Testis (tissue), 3 donors: ENCODE results near the gene COL4A3. TPM values are rescaled to one million over a fixed set of nuclear protein-coding genes. Genes with fewer than 3 reads are reported as not detected.

ENCODE experiments used
- DNase-seq: peaks from one replicate; pipeline ENCODE4 v3.0.0-alpha.2; 2019
- H3K27ac ChIP-seq, 2 donors: fragments of 200-600 bp; sonication (generic); one replicate each; pipeline ENCODE4 v1.5.1; 2019
- H3K27me3 ChIP-seq: fragments of 200-600 bp; sonication (generic); one replicate; pipeline ENCODE4 v1.5.1; 2019
- H3K36me3 ChIP-seq: fragments of 200-600 bp; sonication (generic); one replicate; pipeline ENCODE4 v1.5.1; 2017; ENCODE audit warnings: low read depth; ENCODE audit errors: missing control alignments
- H3K4me1 ChIP-seq: fragments of 200-600 bp; sonication (generic); one replicate; pipeline ENCODE4 v1.5.1; 2019
- H3K4me3 ChIP-seq, 2 donors: fragments of 200-600 bp; sonication (generic); one replicate each; pipeline ENCODE4 v1.5.1; 2017 to 2019
- H3K9me3 ChIP-seq: fragments of 200-600 bp; sonication (generic); one replicate; pipeline ENCODE4 v1.5.1; 2017
- POLR2A ChIP-seq: fragments of 450-650 bp; IDR thresholded peaks from one replicate; pipeline ENCODE4 v1.6.1; 2017; ENCODE audit warnings: antibody characterized with exemption, mild to moderate bottlenecking, moderate library complexity
- WGBS, 2 donors: methylation state at CpG; one replicate each; pipeline ENCODE4 v1.1.5; 2018; 5-methylcytosine and 5-hydroxymethylcytosine counted together
- intact Hi-C: fragments of 100-400 bp; cut with DNase I; formaldehyde crosslinking; loops from one replicate; pipeline ENCODE4 v1.15.1; 2023; ENCODE audit warnings: low total_unique reads
- polyA plus RNA-seq: library from polyadenylated mRNA; stranded (reverse); fragments of 350-450 nt; fragmentation: Illumina TruSeq; extraction: RNeasy Lipid Tissue Mini Kit (QIAGEN cat#74804); gene quantifications from one replicate; pipeline ENCODE4 v1.2.3, GENCODE V29; 2014; ENCODE audit warnings: low read depth, low replicate concordance; ENCODE audit not compliant: insufficient read depth
- total RNA-seq, 2 donors: library from RNA; depleted of rRNA; stranded (reverse); fragments of >200 nt; gene quantifications; one replicate each; pipeline ENCODE4 v1.2.3, GENCODE V29; 2016
- TF ChIP-seq, protein P1 (sequence below), 3 experiments: fragments of 450-650 bp in 2 of 3; fragments of 200-600 bp in 1 of 3; sonication (generic) in 1 of 3; IDR thresholded peaks; one replicate each; pipeline ENCODE4 v1.5.1; 2016 to 2019; ENCODE audit warnings: antibody characterized with exemption in 3 of 3, mild to moderate bottlenecking in 2 of 3, moderate library complexity in 1 of 3

Gene COL4A3
- total and polyA plus RNA-seq, 3 donors from 2014 or later = 3.7 to 11.0 (median 9.0) TPM

DNA sequence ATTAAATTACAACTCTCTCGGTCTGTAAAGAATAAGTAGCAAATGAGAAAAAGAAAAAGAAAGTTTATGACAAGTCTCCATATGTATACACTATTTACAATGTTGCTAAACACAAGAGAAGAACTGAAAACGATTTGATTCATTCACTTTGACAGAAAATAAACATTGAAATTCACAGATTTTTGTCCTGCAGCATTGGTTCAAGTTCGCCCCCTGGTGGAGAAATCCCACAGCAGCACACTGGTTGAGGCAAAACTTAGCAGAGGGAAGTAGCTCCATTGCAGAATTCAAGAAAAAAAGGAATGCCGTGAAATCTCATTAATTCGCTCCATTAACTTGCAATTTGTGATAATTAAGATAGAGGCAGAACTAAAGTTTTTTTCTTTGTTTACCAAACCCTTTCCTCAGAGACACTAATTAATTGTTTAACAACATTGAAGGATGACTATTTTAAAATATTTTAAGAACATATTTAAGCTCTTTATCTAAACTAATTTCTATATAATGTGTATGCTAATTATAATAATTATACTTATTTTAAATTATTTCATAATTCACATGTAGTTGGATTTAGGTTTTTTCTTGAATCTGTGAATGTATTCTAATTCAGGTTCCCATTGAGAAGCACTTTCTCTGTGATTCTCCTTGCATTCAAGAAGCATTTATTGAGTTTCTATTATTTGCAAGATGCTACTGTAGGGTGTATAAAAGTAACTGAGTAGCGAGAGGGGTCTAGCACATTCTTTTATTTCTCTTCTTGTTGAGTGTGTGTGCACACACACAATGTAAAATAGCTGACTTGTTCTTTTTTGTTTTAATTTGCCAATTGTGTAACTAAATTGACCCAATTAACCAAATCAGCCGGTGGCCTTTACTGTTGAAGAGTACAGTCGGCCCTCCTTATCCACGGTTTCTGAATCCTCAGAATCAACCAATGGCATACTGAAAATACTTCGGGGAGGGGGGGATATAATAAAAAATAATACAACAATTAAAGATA is 74.1 kb downstream of the COL4A3 start:
- WGBS, 2 donors = 25 to 26% methylated on average over 10 of the region's 10 CpGs
- TF ChIP-seq, protein P1, sequence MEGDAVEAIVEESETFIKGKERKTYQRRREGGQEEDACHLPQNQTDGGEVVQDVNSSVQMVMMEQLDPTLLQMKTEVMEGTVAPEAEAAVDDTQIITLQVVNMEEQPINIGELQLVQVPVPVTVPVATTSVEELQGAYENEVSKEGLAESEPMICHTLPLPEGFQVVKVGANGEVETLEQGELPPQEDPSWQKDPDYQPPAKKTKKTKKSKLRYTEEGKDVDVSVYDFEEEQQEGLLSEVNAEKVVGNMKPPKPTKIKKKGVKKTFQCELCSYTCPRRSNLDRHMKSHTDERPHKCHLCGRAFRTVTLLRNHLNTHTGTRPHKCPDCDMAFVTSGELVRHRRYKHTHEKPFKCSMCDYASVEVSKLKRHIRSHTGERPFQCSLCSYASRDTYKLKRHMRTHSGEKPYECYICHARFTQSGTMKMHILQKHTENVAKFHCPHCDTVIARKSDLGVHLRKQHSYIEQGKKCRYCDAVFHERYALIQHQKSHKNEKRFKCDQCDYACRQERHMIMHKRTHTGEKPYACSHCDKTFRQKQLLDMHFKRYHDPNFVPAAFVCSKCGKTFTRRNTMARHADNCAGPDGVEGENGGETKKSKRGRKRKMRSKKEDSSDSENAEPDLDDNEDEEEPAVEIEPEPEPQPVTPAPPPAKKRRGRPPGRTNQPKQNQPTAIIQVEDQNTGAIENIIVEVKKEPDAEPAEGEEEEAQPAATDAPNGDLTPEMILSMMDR (IDR thresholded peaks at IDR 0.05) = peak; percentile 94 to 98 (median 96)
- TF ChIP-seq POLR2A = no peak
- H3K27ac ChIP-seq = no peak overlapping the region
- no peaks in the 10 kb centered on the region for H3K9me3 ChIP-seq
- no peaks in the 10 kb centered on the region for H3K27me3 ChIP-seq
- DNase-seq = peak; percentile 90
- no peaks in the 10 kb centered on the region for H3K36me3 ChIP-seq
- no peak overlapping the region for H3K4me3 ChIP-seq
- intact Hi-C loops = loop anchor here (5.0 kb wide), 1 partner anchor 106 kb away; no protein-coding TSS in a partner anchor
- H3K4me1 ChIP-seq = peaks cover 3% of the 10 kb centered on the region

DNA sequence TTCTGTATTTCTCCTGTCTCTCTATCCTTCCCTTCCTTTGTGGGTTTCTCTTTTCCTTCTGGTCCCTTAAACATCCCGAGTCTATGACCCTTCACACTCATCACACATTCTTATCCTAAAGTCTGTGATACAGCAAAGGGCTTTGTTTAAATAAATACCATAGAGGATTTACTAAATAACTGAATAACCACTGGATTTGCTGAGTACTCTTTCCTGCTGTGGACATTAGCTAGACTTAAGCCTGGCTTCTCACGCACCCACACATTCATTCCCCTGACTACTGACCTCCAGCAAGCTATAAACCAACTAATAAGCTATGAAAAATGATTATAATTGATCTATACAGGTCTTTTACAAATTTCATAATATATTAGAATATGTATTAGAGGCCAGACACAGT is 76.6 kb downstream of the COL4A3 start:
- DNase-seq = no peak
- no peak overlapping the region for H3K27ac ChIP-seq
- H3K36me3 ChIP-seq = no peaks in the 10 kb centered on the region
- intact Hi-C loops = no loop called here
- no peaks in the 10 kb centered on the region for H3K27me3 ChIP-seq
- H3K4me3 ChIP-seq = no peak overlapping the region
- TF ChIP-seq, protein P1 (IDR thresholded peaks at IDR 0.05) = no peak
- no peak for TF ChIP-seq POLR2A
- H3K9me3 ChIP-seq = no peaks in the 10 kb centered on the region
- 89 to 92% methylated on average over 2 of the region's 2 CpGs for WGBS, 2 donors
- peaks cover 5% of the 10 kb centered on the region for H3K4me1 ChIP-seq

DNA sequence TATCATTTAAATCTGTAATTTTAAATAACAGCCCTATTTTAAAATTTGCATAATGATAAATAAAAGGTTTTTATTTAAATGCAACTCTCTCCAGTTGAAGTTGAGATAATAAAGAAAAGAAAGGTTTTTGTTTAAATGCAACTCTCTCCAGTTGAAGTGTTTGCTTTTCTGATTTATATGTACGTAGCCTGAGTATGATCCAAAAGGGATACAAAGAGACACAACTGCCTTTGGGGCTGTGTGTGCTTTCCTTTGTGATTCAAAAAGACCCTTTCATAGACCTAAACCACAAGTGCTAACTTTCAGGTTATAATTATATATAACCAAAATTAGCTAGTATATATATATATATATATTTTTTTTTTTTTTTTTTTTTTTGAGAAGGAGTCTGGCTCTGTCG is 84.5 kb downstream of the COL4A3 start:
- H3K36me3 ChIP-seq = no peaks in the 10 kb centered on the region
- intact Hi-C loops = no loop called here
- TF ChIP-seq, protein P1 (IDR thresholded peaks at IDR 0.05) = no peak
- TF ChIP-seq POLR2A = no peak
- DNase-seq = no peak
- no peaks in the 10 kb centered on the region for H3K9me3 ChIP-seq
- no peak overlapping the region for H3K27ac ChIP-seq
- peaks cover 5% of the 10 kb centered on the region for H3K4me1 ChIP-seq
- 87 to 95% methylated on average over 2 of the region's 2 CpGs for WGBS, 2 donors
- no peaks in the 10 kb centered on the region for H3K27me3 ChIP-seq
- H3K4me3 ChIP-seq = no peak overlapping the region

- H3K4me1 ChIP-seq = peaks cover 5% of the 10 kb centered on the region
- no peak overlapping the region for H3K27ac ChIP-seq
- H3K9me3 ChIP-seq = no peaks in the 10 kb centered on the region
- no peak for DNase-seq
- intact Hi-C loops = no loop called here
- H3K27me3 ChIP-seq = no peaks in the 10 kb centered on the region
- 59 to 60% methylated on average over 2 of the region's 2 CpGs for WGBS, 2 donors
- H3K36me3 ChIP-seq = no peaks in the 10 kb centered on the region
- TF ChIP-seq POLR2A = no peak
- H3K4me3 ChIP-seq = no peak overlapping the region
Measured at GRCh38 chr2:227252831-227253230, 88.4 kb downstream of the COL4A3 start.

- Histone ChIP-seq H3K9me3 (no peaks in the 10 kb centered on the region), H3K27ac (no peak overlapping the region), H3K4me1 (peaks cover 5% of the 10 kb centered on the region), H3K36me3 (no peaks in the 10 kb centered on the region), H3K4me3 (no peak overlapping the region), H3K27me3 (no peaks in the 10 kb centered on the region)
- DNase-seq = no peak
- TF ChIP-seq, protein P1 (IDR thresholded peaks at IDR 0.05) = no peak
- TF ChIP-seq POLR2A = no peak
- intact Hi-C loops = no loop called here
Measured at GRCh38 chr2:227256605-227257004, 92.2 kb downstream of the COL4A3 start.
